ENCODE results near the gene NELFB.

NELFB gene

DNA sequence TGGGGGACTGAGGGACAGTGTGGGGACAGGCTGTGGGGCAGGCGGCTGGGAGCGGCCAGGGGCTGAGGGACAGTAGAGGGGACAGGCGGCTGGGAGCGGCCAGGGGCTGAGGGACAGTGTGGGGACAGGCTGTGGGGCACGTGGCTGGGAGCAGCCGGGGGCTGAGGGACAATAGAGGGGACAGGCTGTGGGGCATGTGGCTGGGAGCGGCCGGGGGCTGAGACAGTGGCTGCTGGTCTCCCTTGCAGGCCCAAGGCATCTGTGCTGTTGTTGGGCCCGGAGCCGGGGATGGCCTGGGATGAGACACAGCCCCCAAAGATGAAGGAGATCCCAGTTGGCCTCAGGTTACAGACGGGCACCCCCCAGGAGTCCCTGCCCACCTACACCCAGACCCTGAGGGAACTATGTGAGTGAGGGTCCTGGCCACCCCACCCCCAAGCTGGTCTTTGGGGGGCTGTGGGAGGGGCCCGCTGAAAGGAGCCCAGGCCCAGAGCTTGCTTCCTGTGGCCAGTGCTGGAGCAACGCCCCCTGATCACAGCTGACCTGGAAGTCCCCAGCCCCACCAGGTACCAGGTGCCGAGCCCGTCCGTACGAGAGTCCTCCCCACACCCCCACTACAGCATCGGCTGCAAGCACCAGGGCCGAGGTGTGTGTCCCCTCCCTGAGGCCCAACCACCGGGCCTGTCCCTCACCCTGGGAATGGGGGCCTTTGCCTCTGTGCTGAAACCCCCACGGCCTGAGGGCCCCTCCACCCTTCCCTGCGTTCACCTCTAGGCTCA lies 3.4 kb upstream of the NELFB start:
- no peak for DNase-seq

DNA sequence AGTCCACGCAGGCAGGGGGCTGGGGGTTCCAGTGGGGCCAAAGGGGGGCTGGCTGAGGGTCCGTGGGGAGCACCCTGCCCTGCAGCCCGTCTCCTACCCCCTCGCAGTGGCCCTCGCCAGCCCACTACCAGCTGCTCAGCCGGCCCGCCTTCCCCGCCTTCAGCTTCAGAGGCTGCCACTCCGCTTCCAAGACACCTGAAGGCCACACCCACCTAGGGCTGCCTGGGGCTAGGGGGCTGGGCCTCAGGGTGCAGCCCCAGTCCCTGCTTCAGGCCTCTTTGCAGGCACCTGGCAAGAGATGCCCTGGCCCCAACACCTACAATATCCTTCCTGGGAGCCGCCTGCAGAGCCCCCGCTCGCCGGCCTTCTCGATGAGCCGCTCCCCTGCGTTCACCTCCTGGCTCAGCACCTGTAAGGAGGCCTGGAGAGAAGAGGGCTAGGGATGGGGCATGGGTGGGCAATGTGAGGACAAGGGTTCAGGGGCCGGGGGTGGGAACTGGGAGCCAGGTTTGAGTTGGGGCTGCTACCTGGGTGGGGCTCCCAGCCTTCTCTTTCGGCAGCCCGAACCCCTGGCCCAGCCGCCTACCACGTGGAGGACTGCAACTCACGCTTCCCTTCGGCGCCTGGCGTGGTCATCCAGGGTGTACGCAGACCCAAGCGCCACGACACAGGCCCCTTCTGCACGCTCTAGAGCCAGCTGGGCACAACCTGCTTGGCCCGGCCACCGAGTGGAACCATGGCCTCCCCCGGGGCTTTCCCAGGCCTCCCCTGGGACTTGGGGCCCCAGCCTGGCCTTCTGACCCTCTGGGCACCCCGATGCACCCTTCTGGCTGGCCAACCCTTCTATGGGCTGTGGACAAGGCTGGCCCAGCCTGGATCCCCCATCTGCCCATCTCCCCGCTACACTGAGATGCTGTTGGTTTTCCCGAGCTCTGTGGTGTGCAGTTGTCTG lies 2.3 kb upstream of the NELFB start:
- peak; percentile 78 for DNase-seq

DNA sequence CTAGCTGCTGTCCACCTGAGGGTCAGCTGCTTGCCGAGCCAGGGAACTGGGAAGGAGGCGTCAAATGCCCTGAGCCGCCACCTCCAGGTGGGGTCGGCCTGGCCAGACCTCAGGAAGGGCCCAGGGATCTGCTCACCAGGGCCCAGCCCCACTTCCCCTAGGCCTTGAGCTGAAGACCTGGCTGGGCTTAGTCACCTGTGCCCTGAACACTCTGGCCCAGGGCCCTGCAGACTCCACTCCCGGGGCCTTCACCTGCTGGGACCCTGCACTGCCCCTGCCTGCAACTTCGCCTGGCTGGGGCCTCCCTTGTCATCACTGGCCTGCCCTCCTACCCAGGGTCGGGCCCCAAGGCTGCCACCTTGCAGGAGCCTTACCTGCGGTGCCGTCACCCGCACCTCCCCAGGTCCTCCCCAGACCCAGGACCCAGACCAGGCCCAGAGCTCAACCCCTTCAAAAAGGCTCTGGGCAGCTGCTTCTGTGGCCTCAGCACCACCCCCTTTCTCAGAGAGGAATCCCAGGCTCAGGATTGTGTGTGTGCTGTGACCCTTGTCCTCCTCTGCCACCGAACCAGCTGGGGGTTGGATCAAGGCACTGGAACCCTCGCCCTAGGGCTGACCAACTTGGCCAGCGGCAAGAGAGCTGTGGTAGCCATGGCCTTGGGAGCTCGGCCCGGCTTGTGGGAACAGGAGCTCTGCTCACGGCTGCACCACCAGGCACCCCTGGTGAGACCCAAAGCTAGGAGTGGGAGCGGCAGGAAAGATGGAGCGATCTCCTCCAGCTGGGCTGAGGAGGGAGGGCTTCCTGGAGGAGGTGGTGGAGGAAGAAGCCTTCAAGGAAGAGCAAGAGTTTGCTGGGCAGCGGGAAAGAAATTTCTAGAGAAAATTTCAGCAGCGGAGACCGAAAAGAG lies 1.2 kb upstream of the NELFB start:
- DNase-seq: no peak

DNA sequence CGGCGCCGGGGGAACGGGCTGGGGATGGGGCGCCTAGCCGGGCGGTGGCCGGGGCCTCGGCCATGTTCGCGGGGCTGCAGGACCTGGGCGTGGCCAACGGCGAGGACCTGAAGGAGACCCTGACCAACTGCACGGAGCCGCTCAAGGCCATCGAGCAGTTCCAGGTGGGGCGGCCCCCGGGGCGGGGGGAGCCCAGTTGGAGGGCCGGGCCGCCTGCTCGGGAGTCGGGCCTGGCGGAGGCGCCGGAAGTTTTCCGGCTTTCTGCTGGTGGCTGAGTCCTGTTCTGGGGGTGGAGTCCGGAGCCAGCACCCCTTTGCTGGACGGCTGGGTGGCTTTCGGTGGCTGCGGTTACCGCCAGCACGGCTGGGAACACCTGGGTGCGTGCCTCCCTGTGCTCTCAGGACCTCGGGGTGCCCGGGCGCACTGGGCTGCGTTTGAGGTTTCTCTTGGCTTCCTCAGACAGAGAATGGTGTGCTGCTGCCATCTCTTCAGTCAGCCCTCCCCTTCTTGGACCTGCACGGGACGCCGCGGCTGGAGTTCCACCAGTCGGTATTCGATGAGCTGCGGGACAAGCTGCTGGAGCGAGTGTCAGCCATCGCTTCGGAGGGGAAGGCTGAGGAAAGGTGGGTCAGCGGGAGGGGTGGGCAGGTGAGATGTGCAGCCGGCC lies 454 bp downstream of the NELFB start:
- DNase-seq: peak; percentile 80

DNA sequence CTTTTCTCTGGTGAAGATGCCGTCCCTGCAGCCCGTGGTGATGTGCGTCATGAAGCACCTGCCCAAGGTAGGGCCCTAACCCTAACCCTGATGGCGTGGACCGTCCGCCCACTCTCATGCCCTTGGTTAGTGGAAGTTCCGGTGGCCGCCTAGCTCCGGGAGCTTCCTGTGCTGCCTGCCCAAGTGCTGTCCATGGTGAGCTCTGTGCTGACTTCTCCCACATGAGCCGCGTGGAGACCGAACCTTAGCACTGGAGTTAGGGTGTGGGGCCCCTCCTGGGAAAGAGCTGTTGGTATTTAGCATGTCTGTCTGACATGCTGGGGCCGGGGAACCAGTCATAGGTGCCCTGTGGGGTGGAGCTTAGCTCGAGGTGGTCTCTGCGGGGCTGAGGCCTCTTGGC lies 1.2 kb downstream of the NELFB start:
- no peak for DNase-seq

DNA sequence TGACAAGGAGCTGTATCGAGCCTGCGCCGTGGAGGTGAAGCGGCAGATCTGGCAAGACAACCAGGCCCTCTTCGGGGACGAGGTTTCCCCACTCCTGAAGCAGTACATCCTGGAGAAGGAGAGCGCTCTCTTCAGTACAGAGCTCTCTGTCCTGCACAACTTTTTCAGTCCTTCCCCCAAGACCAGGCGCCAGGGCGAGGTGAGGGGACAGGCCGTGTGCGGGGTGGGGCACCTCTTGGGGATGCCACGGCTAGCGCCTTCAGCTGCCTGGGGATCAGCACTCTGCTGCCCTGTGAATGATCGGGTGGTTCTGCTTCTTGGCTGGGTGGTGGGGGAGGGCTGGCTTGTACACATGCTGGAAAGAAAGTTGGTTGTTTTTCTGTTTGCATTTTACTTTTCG lies 1.7 kb downstream of the NELFB start:
- no peak for DNase-seq

DNA sequence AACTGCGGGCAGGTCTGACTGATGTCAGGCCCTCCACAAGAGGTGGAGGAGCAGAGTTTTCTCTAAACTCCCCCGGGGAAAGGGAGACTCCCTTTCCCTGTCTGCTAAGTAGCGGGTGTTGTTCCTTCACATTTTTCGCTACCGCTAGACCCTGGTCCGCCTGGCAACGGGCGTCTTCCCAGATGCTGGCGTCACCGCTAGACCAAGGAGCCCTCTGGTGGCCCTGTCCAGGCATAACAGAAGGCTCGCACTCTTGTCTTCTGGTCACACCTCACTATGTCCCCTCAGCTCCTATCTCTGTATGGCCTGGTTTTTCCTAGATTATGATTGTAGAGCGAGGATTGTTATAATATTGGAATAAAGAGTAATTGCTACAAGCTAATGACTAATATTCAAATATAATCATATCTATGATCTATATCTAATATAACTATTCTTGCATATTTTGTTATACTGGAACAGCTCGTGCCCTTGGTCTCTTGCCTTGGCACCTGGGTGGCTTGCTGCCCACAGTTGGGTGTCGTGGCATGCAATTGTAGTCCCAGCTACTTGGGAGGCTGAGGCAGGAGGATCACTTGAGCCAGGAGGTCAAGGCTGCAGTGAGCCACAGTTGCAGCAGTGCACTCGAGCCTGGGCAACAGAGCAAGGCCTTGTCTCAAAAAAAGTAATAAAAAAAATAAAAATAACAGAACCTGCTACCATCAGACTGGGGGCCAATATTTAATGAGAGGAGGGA lies 7.2 kb downstream of the NELFB start:
- peak; percentile 69 for DNase-seq

DNA sequence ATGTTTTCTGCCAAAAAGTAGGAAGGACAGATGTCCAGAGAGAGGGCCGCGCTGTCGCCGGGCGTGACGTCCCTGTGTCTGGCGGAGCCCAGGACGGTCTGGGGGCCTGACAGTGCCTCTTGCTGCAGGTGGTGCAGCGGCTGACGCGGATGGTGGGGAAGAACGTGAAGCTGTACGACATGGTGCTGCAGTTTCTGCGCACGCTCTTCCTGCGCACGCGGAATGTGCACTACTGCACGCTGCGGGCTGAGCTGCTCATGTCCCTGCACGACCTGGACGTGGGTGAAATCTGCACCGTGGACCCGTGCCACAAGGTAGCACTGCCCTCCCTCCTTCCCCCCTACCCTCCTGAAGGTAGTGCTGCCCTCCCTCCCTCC lies 7.8 kb downstream of the NELFB start:
- no peak for DNase-seq

DNA sequence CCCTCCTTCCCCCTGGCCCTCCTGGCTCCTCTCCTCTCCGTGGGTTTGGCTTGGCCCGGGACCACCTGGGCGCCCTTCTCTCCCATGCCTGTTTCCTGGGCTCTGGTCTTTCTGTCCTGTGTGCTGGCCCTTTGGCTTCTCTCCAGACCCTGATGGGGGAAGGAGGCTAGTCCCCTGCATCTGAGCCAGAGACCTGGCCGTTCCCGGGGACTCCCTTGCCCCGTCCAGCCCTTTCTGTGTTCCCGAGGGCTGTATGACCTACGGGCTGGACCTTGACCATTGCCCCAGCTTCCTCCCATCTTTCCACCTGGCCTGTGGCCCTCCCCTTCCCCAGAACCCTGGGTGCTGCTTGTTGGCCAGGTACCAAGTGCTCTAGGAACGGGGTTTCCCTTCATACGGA lies 8.4 kb downstream of the NELFB start:
- DNase-seq: no peak

DNA sequence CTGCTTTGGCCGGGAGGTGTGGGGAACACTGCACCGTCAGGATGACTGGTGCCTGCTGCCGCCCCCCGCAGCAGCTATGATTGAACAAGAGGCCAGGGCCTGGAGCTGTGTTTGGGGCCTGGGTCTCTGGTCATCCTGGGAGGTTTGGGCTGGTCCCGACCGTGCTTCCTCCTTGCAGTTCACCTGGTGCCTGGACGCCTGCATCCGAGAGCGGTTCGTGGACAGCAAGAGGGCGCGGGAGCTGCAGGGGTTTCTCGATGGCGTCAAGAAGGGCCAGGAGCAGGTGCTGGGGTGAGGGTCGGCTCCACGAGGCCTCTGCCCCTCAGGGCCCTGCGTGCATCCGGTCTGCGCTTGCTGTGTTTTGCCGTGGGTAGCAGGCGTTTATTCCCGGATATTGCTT lies 8.9 kb downstream of the NELFB start:
- no peak for DNase-seq

DNA sequence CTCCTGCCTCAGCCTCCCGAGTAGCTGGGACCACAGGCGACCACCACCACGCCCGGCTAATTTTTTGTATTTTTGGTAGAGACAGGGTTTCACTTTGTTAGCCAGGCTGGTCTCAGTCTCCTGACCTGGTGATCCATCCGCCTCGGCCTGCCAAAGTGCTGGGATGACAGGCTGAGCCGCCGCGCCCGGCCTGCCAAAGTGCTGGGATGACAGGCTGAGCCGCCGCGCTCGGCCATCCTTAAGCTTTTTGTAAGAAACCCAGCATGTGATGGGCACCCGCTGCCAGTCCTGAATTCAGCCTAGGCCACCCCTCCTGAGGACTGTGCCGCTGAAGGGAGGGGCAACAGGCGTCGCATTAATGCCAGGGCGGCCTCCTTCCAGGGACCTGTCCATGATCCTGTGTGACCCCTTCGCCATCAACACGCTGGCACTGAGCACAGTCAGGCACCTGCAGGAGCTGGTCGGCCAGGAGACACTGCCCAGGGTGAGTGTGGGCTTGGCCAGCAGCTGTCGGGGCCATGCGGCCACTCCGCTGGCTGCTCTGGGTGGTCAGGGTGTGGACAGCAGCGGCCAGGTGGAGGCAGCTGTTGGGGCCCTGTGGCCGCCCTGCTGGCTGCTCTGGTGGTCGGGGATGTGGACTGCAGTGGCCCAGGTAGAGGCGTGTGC lies 10.5 kb downstream of the NELFB start:
- peak; percentile 48 for DNase-seq

DNA sequence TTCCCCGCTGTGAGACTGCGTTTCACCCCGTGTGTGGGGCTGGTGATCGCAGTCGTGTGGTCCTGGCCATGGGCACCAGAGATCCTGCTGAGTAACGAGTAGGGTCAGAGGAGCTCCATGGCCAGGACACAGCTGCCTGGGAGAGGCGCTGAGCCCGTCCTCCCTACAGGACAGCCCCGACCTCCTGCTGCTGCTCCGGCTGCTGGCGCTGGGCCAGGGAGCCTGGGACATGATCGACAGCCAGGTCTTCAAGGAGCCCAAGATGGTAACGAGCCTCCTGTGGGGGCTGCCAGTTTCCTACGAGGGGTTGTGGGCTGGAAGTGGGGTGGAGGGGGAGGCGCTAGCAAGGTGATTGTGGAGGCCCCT lies 11.0 kb downstream of the NELFB start:
- DNase-seq: no peak

DNA sequence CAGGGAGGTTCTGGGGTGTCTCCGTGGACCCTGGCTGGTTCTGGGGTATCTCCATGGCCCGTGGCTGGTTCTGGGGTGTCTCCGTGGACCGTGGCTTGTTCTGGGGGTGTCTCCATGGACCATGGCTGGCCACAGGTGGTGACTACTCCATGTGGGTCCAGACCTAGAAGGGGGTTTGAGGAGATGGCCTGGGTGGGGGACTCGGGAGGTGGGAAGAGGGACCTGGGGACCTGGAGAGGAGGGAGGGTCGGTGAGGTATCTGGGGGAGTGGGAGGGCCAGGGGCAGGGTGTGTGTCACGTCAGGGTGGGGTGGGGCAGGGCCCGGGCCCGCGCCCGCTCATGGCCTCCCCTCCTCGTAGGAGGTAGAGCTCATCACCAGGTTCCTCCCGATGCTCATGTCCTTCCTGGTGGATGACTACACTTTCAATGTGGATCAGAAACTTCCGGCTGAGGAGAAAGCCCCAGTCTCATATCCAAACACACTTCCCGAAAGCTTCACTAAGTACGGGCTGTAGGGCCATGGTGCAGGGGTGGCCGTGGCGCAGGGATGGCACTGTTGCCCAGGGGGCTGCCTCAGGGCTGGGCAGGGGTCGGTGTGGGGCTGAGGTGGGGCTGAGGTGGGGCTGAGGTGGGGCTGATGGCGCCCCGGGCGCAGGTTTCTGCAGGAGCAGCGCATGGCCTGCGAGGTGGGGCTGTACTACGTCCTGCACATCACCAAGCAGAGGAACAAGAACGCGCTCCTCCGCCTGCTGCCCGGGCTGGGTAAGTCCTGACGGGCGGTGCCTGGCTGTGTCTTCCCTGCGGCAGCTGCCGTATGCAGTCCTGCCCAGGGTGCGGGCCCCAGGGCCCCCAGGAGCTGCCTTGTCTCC lies 11.7 kb downstream of the NELFB start:
- DNase-seq: peak; percentile 46

DNA sequence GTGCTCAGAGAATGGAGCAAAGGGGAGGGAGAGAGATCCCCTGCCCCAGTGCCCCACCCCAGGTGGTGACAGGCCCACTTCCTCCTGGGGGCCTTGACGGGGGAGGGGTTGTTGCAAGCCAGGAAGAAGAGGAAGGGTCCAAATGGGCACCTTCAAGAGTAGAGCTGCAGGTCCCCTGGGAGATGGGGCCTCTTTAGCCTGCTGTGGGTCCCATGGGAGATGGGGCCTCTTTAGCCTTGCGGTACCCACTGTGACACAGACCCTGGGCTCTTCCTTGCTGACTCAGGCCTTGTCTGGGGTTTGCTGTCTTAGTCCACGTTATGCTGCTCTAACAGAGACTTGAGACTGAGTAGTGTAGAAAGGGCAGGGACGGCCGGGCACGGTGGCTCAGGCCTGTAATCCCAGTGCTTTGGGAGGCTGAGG lies 12.8 kb downstream of the NELFB start:
- no peak for DNase-seq

DNA sequence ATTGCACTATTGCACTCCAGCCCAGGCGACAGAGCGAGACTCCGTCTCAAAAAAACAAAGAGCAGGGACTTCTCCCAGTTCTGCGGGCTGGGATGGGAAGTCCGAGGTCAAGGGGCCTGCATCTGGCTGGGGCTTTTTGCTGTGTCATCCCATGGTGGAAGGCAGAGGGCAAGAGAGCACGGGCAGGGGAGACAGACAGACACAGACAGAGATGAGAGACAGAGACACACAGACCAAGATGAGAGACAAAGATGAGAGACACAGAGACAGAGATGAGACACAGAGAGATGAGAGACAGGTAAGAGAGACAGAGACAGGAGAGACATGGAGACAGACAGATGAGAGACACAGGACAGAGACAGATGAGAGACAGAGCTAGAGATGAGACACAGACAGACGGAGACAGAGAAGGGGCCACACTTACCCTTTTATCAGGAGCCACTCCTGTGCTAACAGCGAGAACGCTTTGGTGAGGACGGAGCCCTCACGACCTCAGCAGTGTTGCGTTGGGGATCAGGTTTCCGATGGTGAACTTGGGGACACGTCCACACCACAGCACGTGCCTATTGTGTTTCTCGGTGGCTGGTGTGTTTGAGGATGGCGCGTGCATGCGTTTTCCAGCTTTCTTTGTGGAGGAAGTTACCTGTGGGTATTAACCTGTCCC lies 13.5 kb downstream of the NELFB start:
- DNase-seq: no peak

DNA sequence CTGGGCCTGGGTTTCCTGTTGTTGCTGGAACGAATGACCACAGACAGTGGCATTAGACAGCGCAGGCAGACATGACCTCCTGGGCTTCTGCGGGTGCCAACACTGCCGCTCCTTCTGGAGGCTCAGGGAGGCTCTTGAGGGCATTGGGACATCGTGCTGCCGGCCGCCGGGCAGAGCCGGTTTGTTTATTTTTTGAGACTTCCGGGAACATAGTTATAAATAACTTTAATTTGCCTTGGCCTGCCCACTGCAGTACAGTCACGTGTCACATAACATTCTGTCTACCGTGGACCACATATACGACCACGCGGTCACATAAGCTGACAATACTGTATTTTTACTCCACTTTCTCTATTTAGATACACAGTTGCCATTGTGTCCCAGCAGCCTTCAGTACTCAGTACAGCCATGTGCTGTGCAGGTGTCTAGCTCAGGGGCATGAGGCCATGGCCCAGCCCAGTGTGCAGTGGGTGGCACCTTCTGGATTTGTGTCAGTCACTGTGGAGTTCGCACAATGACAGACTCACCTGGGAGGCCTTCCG lies 14.2 kb downstream of the NELFB start:
- DNase-seq: no peak

DNA sequence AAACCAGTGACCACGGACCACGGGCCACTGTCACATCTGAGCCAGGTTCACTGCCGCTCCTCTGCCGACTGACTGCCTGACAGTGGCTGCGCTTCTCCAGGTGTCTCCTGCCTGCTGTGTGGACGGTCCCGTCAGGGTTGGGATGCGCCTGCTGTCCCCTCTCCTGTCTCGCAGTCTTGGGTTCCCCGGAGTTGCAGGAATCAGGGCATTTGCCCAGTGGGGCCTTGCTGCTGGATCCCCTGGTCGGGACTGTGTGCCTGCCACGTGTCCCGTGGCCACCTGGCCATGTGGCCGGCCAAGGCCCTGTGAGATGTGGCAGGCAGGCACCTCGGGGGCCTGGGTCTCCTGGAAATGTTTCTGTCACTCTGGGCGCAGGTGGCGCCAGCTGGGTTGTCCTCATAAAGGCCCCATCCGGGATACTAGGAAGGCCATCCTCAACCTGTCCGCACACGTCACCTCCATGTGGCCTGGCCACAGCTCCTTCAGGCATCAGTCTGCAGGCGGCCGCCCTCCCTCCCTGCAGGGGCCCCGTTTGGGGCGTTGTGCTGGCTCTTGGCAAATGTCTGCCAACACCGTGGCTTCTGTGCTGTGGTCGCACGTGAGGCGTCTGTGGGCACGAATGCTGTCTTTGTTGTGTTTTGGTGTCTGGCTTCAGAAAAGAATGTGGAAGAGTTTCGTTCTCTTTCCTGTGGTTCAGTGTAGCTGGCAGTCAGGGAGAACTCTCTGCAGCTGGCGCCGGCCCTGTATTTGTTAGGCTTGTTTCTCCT lies 16.0 kb downstream of the NELFB start:
- peak; percentile 48 for DNase-seq

DNA sequence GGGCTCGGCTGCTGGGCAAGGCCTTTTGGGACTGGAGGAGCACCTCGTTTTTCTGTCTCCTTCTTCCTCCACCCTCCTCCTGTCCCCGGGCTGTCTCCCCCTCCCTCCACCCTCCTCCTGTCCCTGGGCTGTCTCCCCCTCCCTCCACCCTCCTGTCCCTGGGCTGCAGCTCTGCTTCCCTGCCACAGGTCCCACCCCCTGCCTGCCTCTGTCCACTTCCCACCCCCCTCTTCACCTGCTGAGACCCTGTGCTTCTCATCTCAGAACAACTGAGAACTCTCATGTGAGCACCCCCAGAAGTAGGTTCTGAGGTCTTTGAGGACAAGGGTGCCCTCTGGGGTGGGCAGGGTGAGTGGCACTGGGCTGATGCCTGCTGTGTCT lies 16.6 kb downstream of the NELFB start:
- DNase-seq: no peak
